GM19351 (cell line): Measurements from ENCODE around the gene WSCD2.

Source experiments
- ATAC-seq: cut with Tn5 transposase; IDR thresholded peaks from one replicate; pipeline ENCODE4 v1.9.1; 2021; ENCODE audit warnings: mild to moderate bottlenecking, moderate library complexity; ENCODE audit not compliant: unreplicated experiment

Gene WSCD2

GRCh38 chr12:108297424-108297823 is 168.3 kb downstream of the WSCD2 start:
- no peak for ATAC-seq

GRCh38 chr12:108297895-108298760 is 169.0 kb downstream of the WSCD2 start:
- ATAC-seq, result peak; percentile 82

GRCh38 chr12:108298761-108299275 is 169.7 kb downstream of the WSCD2 start:
- no peak for ATAC-seq

- ATAC-seq, result no peak
Measured at GRCh38 chr12:108299516-108299915, 170.4 kb downstream of the WSCD2 start.
